ENCODE data around the gene TAOK2. TPM values are rescaled to one million over a fixed set of nuclear protein-coding genes. Genes with fewer than 3 reads are reported as not detected.

The TAOK2 gene
- total and polyA plus RNA-seq, 2 of the 13 experiments (the other 11 are each of a cell fraction or from before 2014, with no cell fraction given), result 17.4 to 43.2 TPM

DNA sequence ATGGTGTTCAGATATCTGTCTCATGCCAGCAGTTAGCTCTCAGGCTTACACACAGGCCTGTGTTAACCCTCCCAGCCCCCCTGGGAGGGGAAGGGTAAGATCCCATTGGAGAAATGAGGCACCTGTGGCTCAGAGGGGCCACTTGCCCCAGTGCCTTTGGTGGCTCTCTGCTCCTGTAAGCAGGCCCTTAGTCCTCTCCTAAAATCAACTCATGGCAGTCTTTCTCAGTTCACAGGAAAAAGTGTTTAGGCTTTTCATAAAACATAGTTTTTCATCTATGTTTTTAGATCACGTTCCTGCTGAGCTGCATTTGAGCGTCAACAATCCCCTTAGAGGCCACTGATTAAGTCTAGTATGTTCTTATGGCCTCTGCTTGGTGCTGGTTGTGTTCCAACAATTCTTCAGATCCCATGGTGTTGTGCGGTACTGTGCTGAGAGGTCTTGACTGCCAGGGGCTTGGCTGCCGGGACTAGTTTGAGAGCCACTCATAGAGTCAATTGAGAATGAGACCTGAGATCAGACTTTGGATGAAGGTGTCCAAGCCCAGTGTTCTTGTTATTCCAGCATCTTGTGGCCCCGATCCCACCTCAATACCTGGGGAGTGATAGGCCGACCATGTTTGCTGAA is 10.6 kb downstream of the TAOK2 start:
- CTCF ChIA-PET (ENCODE audit: low intra/inter-chr PET ratio, low total read pairs), result no interaction called here
- POLR2A ChIA-PET, result no interaction called here
- TF ChIP-seq TEF (CRISPR knock-in tag; IDR thresholded peaks at IDR 0.05) (no peak), KDM3A (CRISPR knock-in tag; IDR thresholded peaks at IDR 0.05; ENCODE audit: low read depth) (no peak), ZNF138 (CRISPR knock-in tag; IDR thresholded peaks at IDR 0.05; ENCODE audit: low read depth) (no peak), ZNF550 (CRISPR knock-in tag; IDR thresholded peaks at IDR 0.05; ENCODE audit: borderline replicate concordance) (no peak), ZNF629 (CRISPR knock-in tag; conservative IDR thresholded peaks at IDR 0.05) (no peak), IKZF5 (CRISPR knock-in tag; IDR thresholded peaks at IDR 0.05) (no peak), NFIB (CRISPR knock-in tag; IDR thresholded peaks at IDR 0.05; ENCODE audit: borderline replicate concordance) (no peak)
- TF ChIP-seq, protein P1, sequence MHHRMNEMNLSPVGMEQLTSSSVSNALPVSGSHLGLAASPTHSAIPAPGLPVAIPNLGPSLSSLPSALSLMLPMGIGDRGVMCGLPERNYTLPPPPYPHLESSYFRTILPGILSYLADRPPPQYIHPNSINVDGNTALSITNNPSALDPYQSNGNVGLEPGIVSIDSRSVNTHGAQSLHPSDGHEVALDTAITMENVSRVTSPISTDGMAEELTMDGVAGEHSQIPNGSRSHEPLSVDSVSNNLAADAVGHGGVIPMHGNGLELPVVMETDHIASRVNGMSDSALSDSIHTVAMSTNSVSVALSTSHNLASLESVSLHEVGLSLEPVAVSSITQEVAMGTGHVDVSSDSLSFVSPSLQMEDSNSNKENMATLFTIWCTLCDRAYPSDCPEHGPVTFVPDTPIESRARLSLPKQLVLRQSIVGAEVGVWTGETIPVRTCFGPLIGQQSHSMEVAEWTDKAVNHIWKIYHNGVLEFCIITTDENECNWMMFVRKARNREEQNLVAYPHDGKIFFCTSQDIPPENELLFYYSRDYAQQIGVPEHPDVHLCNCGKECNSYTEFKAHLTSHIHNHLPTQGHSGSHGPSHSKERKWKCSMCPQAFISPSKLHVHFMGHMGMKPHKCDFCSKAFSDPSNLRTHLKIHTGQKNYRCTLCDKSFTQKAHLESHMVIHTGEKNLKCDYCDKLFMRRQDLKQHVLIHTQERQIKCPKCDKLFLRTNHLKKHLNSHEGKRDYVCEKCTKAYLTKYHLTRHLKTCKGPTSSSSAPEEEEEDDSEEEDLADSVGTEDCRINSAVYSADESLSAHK (CRISPR knock-in tag; IDR thresholded peaks at IDR 0.05; ENCODE audit: borderline replicate concordance), result no peak
- TF ChIP-seq, protein P2, sequence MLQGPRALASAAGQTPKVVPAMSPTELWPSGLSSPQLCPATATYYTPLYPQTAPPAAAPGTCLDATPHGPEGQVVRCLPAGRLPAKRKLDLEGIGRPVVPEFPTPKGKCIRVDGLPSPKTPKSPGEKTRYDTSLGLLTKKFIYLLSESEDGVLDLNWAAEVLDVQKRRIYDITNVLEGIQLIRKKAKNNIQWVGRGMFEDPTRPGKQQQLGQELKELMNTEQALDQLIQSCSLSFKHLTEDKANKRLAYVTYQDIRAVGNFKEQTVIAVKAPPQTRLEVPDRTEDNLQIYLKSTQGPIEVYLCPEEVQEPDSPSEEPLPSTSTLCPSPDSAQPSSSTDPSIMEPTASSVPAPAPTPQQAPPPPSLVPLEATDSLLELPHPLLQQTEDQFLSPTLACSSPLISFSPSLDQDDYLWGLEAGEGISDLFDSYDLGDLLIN (CRISPR knock-in tag; IDR thresholded peaks at IDR 0.05; ENCODE audit: borderline replicate concordance), result no peak
- TF ChIP-seq, protein P3, sequence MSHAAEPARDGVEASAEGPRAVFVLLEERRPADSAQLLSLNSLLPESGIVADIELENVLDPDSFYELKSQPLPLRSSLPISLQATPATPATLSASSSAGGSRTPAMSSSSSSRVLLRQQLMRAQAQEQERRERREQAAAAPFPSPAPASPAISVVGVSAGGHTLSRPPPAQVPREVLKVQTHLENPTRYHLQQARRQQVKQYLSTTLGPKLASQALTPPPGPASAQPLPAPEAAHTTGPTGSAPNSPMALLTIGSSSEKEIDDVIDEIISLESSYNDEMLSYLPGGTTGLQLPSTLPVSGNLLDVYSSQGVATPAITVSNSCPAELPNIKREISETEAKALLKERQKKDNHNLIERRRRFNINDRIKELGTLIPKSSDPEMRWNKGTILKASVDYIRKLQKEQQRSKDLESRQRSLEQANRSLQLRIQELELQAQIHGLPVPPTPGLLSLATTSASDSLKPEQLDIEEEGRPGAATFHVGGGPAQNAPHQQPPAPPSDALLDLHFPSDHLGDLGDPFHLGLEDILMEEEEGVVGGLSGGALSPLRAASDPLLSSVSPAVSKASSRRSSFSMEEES (CRISPR knock-in tag; IDR thresholded peaks at IDR 0.05), result no peak
- TF ChIP-seq, protein P4, sequence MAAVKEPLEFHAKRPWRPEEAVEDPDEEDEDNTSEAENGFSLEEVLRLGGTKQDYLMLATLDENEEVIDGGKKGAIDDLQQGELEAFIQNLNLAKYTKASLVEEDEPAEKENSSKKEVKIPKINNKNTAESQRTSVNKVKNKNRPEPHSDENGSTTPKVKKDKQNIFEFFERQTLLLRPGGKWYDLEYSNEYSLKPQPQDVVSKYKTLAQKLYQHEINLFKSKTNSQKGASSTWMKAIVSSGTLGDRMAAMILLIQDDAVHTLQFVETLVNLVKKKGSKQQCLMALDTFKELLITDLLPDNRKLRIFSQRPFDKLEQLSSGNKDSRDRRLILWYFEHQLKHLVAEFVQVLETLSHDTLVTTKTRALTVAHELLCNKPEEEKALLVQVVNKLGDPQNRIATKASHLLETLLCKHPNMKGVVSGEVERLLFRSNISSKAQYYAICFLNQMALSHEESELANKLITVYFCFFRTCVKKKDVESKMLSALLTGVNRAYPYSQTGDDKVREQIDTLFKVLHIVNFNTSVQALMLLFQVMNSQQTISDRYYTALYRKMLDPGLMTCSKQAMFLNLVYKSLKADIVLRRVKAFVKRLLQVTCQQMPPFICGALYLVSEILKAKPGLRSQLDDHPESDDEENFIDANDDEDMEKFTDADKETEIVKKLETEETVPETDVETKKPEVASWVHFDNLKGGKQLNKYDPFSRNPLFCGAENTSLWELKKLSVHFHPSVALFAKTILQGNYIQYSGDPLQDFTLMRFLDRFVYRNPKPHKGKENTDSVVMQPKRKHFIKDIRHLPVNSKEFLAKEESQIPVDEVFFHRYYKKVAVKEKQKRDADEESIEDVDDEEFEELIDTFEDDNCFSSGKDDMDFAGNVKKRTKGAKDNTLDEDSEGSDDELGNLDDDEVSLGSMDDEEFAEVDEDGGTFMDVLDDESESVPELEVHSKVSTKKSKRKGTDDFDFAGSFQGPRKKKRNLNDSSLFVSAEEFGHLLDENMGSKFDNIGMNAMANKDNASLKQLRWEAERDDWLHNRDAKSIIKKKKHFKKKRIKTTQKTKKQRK (IDR thresholded peaks at IDR 0.05; ENCODE audit: low read length), result no peak

More for the DNA sequence above, 10.6 kb downstream of the TAOK2 start:
- Histone ChIP-seq H3K9me3 (ENCODE audit: low read length) (no peaks in the 10 kb centered on the region), H3K9ac (ENCODE audit: insufficient read depth, low read depth, low read length) (no peak overlapping the region), H3K4me2 (ENCODE audit: low read depth, low read length) (no peak overlapping the region), H4K20me1 (ENCODE audit: insufficient read depth, low read length) (no peaks in the 10 kb centered on the region), H3K4me1 (ENCODE audit: insufficient read depth, low read length) (no peaks in the 10 kb centered on the region), H2AFZ (ENCODE audit: low read length) (no peak overlapping the region), H3K4me3 (replicated peaks in 1 of 3; ENCODE audit: insufficient read depth in 1 of 3, low read depth in 2 of 3, low read length in 3 of 3) (no peak overlapping the region), H3K27me3 (ENCODE audit: control insufficient read depth in 1 of 2, insufficient read depth in 2 of 2, low read length in 2 of 2) (no peaks in the 10 kb centered on the region), H3K36me3 (replicated peaks in 1 of 2; ENCODE audit: control insufficient read depth in 1 of 2, insufficient read depth in 2 of 2, low read length in 2 of 2) (peaks cover 66 to 100% of the 10 kb centered on the region in 2 experiments), H3K79me2 (ENCODE audit: insufficient read depth, low read length) (no peaks in the 10 kb centered on the region), H3K27ac (ENCODE audit: extremely low read length, insufficient read depth, low read length) (no peak overlapping the region)
- in situ Hi-C loops (cut with HindIII; ENCODE audit: extremely low pct_ligation_motif_present, low pct_unique_long_range_greater_than_20kb), result no loop called here
- 86% methylated on average over 6 of the region's 6 CpGs for WGBS (ENCODE audit: low lambda C conversion rate)
- BruUV-seq (replicated peaks), result no TSS peak
- no peak for DNase-seq (ENCODE audit: low spot score)
- no peak for FAIRE-seq
- no peak for ATAC-seq
- intact Hi-C loops (cut with micrococcal nuclease; ENCODE audit: unreplicated experiment), result no loop called here

Measured in HepG2 (cell line).